Astrocyte of the spinal cord (primary cell): Measurements from ENCODE around the gene PNPLA6.

Source experiments
- DNase-seq: peaks from one replicate; pipeline ENCODE4 v3.0.0; 2011; ENCODE audit warnings: low read depth, low spot score
- H3K4me3 ChIP-seq: 2 replicates; pipeline ENCODE4 v1.5.1; 2011; ENCODE audit warnings: low read depth, mild to moderate bottlenecking, low read length, moderate library complexity
- CTCF ChIP-seq: IDR thresholded peaks from 2 replicates; pipeline ENCODE4 v1.5.1; 2012; ENCODE audit warnings: low read depth, mild to moderate bottlenecking, low read length, inconsistent platforms
- in situ Hi-C: cut with HindIII; loops from 2 replicates; pipeline ENCODE4 v1.10.0; 2017; ENCODE audit warnings: low sequenced_read_pairs

Gene PNPLA6

GRCh38 chr19:7554565-7554964 is 19.0 kb downstream of the PNPLA6 start:
- DNase-seq = no peak
- TF ChIP-seq CTCF = no peak
- H3K4me3 ChIP-seq = no peak overlapping the region
- in situ Hi-C loops = no loop called here

DNA sequence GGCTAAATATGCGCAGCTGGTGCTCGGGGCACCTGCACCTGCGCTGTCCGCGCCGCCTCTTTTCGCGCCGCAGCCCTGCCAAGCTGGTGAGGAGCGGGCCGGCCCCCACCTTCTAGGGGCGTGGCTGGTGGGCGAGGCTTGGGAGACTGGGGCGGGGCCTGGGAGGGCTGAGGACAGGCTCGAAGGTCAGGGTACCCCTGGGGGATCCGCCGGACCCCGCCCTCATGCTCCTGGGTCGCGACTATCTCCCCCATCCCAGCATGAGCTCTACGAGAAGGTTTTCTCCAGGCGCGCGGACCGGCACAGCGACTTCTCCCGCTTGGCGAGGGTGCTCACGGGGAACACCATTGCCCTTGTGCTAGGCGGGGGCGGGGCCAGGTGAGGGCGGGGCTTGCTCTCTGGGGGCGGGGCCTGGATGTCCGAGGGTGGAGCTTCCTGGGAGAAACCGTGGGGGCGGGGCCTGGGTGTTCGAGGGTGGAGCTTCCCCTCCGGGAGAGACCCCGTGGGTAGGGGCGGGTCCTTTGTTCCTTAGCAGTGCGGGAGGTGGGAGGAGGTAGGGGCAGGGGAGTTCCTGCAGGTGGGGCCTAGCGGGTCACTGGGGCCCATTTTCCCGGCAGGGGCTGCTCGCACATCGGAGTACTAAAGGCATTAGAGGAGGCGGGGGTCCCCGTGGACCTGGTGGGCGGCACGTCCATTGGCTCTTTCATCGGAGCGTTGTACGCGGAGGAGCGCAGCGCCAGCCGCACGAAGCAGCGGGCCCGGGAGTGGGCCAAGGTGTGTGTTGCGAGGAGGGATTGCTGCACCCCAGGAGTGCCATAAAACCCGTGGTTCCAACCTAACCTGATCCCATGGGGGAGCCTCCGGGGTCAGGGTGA is 19.7 kb downstream of the PNPLA6 start:
- in situ Hi-C loops = no loop called here
- TF ChIP-seq CTCF = no peak
- H3K4me3 ChIP-seq = no peak overlapping the region
- DNase-seq = no peak

GRCh38 chr19:7556696-7557315 is 21.3 kb downstream of the PNPLA6 start:
- no peak for DNase-seq
- in situ Hi-C loops = no loop called here
- no peak overlapping the region for H3K4me3 ChIP-seq
- TF ChIP-seq CTCF = no peak

GRCh38 chr19:7558667-7559066 is 23.1 kb downstream of the PNPLA6 start:
- in situ Hi-C loops = no loop called here
- no peak for DNase-seq
- no peak overlapping the region for H3K4me3 ChIP-seq
- TF ChIP-seq CTCF = no peak

DNA sequence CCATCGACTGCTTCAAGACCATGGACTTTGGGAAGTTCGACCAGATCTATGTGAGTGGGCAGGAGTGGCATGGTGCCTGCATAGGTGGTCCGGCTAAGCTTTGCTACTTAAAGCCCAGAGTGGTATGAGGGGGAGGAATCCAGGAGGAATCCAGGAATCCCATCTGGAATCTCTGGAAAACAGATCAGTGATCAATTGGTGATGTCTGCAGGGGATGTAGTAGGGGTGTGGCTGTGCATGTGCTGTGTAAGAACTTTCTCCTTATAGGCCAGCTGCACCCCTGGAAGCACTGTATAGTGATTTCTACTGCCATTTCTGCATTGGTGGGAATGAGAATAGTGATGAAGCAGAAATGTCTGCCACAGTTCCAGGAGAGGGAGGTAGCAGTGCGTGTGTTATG is 23.6 kb downstream of the PNPLA6 start:
- H3K4me3 ChIP-seq = no peak overlapping the region
- no peak for TF ChIP-seq CTCF
- in situ Hi-C loops = no loop called here
- DNase-seq = no peak

- in situ Hi-C loops = no loop called here
- no peak for DNase-seq
- TF ChIP-seq CTCF = no peak
Measured at GRCh38 chr19:7560255-7560654, 24.7 kb downstream of the PNPLA6 start.

More at GRCh38 chr19:7560255-7560654, 24.7 kb downstream of the PNPLA6 start:
- H3K4me3 ChIP-seq = no peak overlapping the region
